Keratinocyte (primary cell): ENCODE results near the gene KARS1. TPM values are rescaled to one million over a fixed set of nuclear protein-coding genes. Genes with fewer than 3 reads are reported as not detected.
A peak's percentile ranks its signal among the peaks of the same experiment; 100 is the strongest.

ENCODE experiments used
- DNase-seq: peaks from one replicate; pipeline ENCODE4 v3.0.0-alpha.2; 2011; ENCODE audit warnings: low read depth, missing footprints, low spot score
- FAIRE-seq: peaks from 2 replicates; lab custom pipeline; 2011; peaks lifted over from hg19 to GRCh38; lab: Jason Lieb, UNC
- H2AFZ ChIP-seq: 2 replicates; pipeline ENCODE4 v1.6.0; 2012; ENCODE audit warnings: low read length, control low read depth, inconsistent platforms; ENCODE audit not compliant: control insufficient read depth
- H3K27ac ChIP-seq: 2 replicates; pipeline ENCODE4 v1.5.1; 2011; ENCODE audit warnings: low read length; ENCODE audit not compliant: control insufficient read depth, insufficient read depth
- H3K27me3 ChIP-seq: 3 replicates; pipeline ENCODE4 v1.6.0; 2011; ENCODE audit warnings: low read length; ENCODE audit not compliant: control insufficient read depth, insufficient read depth; ENCODE audit errors: extremely low read depth
- H3K36me3 ChIP-seq, 2 experiments: 2 replicates in 1 of 2; 3 replicates in 1 of 2; pipeline ENCODE4 v1.5.1; 2011; ENCODE audit warnings: low read length in 2 of 2, mild to moderate bottlenecking in 1 of 2; ENCODE audit not compliant: control insufficient read depth in 2 of 2, insufficient read depth in 2 of 2; ENCODE audit errors: extremely low read depth in 1 of 2
- H3K4me1 ChIP-seq: 3 replicates; pipeline ENCODE4 v1.5.1; 2011; ENCODE audit warnings: low read length; ENCODE audit not compliant: control insufficient read depth, insufficient read depth; ENCODE audit errors: extremely low read depth
- H3K4me2 ChIP-seq: 3 replicates; pipeline ENCODE4 v1.6.0; 2011; ENCODE audit warnings: low read depth, low read length; ENCODE audit not compliant: control insufficient read depth, insufficient read depth; ENCODE audit errors: extremely low read depth
- H3K4me3 ChIP-seq, 3 experiments: fragments of 200-600 bp in 1 of 3; sonication (generic) in 1 of 3; 2 replicates in 2 of 3; 3 replicates in 1 of 3; pipeline ENCODE4 v1.5.1; 2011 to 2016; ENCODE audit warnings: low read length in 3 of 3, mild to moderate bottlenecking in 3 of 3, control low read depth in 2 of 3, inconsistent platforms in 1 of 3, low read depth in 1 of 3, mixed read lengths in 1 of 3, mixed run types in 1 of 3, moderate library complexity in 1 of 3; ENCODE audit not compliant: control insufficient read depth in 2 of 3, insufficient read depth in 2 of 3; ENCODE audit errors: extremely low read depth in 1 of 3
- H3K79me2 ChIP-seq: 2 replicates; pipeline ENCODE4 v1.6.0; 2012; ENCODE audit warnings: low read length; ENCODE audit not compliant: control insufficient read depth, insufficient read depth
- H3K9ac ChIP-seq: 3 replicates; pipeline ENCODE4 v1.6.0; 2011; ENCODE audit warnings: low read length; ENCODE audit not compliant: control insufficient read depth, insufficient read depth; ENCODE audit errors: extremely low read depth
- H3K9me1 ChIP-seq: 3 replicates; pipeline ENCODE4 v1.6.0; 2011; ENCODE audit warnings: low read length; ENCODE audit not compliant: control insufficient read depth, insufficient read depth; ENCODE audit errors: extremely low read depth
- H3K9me3 ChIP-seq: 2 replicates; pipeline ENCODE4 v1.5.1; 2012; ENCODE audit warnings: low read depth, low read length; ENCODE audit not compliant: control insufficient read depth
- H4K20me1 ChIP-seq: 3 replicates; pipeline ENCODE4 v1.6.0; 2011; ENCODE audit warnings: low read length; ENCODE audit not compliant: control insufficient read depth, insufficient read depth; ENCODE audit errors: extremely low read depth
- EZH2 ChIP-seq: IDR thresholded peaks from one replicate; pipeline ENCODE4 v1.6.1; 2012; ENCODE audit warnings: inconsistent platforms, mild to moderate bottlenecking, low read length, moderate library complexity
- dilution Hi-C: fragments of 300-500 bp; cut with MboI; formaldehyde crosslinking; loops from one replicate; pipeline ENCODE4 v1.7.0; 2020; ENCODE audit warnings: low sequenced_read_pairs; ENCODE audit not compliant: extremely low pct_ligation_motif_present
- polyA plus RNA-seq, 5 experiments: library from polyadenylated mRNA; depleted of rRNA in 3 of 5; stranded (reverse) in 3 of 5; stranded (forward) in 1 of 5; unstranded in 1 of 5; fragments of >200 nt; gene quantifications; 1 replicate in 1 of 5; 2 replicates in 3 of 5; 3 replicates in 1 of 5; pipeline versions ENCODE4 v1.2.1 to v1.2.3, GENCODE V29; 2011 to 2012; ENCODE audit warnings: missing spikeins in 2 of 5, low read depth in 1 of 5, low replicate concordance in 1 of 5
- TF ChIP-seq, protein P1 (sequence below), 3 experiments: IDR thresholded peaks in 1 of 3; conservative IDR thresholded peaks in 1 of 3; optimal IDR thresholded peaks in 1 of 3; 2 replicates in 2 of 3; 3 replicates in 1 of 3; pipeline versions ENCODE3 to v1.5.1; 2011; ENCODE audit warnings: low read length in 3 of 3, mild to moderate bottlenecking in 3 of 3, moderate library complexity in 2 of 3, control low read depth in 1 of 3, inconsistent platforms in 1 of 3; ENCODE audit not compliant: insufficient read depth in 2 of 3; ENCODE audit errors: extremely low read depth in 1 of 3

The KARS1 gene
- polyA plus RNA-seq, 1 donor (not counting 4 experiments of a cell fraction or from before 2014, with no cell fraction given), result 206 TPM

DNA sequence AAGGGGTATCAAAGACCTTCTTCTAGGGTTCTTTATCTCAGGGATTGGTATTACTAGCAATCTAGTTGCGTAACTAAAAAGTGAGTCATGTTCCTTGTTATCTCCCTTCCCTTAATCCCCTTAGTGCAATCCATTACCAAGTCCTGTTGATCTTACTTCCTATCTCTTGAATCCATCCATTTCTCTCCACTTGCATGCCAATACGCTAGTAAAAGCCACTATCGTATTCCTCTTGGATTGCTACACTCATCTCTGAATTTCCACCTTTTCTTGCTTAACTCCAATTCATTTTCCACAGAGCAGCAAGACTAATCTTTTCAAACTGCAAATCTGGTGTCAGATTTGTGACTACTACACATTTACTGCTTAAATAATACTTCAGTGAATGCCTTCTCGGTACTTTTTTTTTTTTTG is 22.5 kb downstream of the KARS1 start:
- Histone ChIP-seq H2AFZ (no peak overlapping the region), H3K4me1 (peaks cover 7% of the 10 kb centered on the region), H4K20me1 (no peaks in the 10 kb centered on the region), H3K9me3 (no peaks in the 10 kb centered on the region), H3K4me3 (no peak overlapping the region), H3K27me3 (no peaks in the 10 kb centered on the region), H3K79me2 (peaks cover 12% of the 10 kb centered on the region), H3K9me1 (no peaks in the 10 kb centered on the region), H3K9ac (no peak overlapping the region), H3K36me3 (peaks cover 29 to 31% of the 10 kb centered on the region in 2 experiments), H3K27ac (no peak overlapping the region), H3K4me2 (no peak overlapping the region)
- TF ChIP-seq, protein P1, sequence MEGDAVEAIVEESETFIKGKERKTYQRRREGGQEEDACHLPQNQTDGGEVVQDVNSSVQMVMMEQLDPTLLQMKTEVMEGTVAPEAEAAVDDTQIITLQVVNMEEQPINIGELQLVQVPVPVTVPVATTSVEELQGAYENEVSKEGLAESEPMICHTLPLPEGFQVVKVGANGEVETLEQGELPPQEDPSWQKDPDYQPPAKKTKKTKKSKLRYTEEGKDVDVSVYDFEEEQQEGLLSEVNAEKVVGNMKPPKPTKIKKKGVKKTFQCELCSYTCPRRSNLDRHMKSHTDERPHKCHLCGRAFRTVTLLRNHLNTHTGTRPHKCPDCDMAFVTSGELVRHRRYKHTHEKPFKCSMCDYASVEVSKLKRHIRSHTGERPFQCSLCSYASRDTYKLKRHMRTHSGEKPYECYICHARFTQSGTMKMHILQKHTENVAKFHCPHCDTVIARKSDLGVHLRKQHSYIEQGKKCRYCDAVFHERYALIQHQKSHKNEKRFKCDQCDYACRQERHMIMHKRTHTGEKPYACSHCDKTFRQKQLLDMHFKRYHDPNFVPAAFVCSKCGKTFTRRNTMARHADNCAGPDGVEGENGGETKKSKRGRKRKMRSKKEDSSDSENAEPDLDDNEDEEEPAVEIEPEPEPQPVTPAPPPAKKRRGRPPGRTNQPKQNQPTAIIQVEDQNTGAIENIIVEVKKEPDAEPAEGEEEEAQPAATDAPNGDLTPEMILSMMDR (optimal IDR thresholded peaks at IDR 0.05 in 1 of 3, IDR thresholded peaks at IDR 0.05 in 1 of 3, conservative IDR thresholded peaks at IDR 0.05 in 1 of 3; ENCODE audit: extremely low read depth in 1 of 3, insufficient read depth in 2 of 3, low read length in 3 of 3), result no peak
- TF ChIP-seq EZH2, result no peak
- FAIRE-seq, result no peak
- dilution Hi-C loops, result no loop called here
- no peak for DNase-seq

DNA sequence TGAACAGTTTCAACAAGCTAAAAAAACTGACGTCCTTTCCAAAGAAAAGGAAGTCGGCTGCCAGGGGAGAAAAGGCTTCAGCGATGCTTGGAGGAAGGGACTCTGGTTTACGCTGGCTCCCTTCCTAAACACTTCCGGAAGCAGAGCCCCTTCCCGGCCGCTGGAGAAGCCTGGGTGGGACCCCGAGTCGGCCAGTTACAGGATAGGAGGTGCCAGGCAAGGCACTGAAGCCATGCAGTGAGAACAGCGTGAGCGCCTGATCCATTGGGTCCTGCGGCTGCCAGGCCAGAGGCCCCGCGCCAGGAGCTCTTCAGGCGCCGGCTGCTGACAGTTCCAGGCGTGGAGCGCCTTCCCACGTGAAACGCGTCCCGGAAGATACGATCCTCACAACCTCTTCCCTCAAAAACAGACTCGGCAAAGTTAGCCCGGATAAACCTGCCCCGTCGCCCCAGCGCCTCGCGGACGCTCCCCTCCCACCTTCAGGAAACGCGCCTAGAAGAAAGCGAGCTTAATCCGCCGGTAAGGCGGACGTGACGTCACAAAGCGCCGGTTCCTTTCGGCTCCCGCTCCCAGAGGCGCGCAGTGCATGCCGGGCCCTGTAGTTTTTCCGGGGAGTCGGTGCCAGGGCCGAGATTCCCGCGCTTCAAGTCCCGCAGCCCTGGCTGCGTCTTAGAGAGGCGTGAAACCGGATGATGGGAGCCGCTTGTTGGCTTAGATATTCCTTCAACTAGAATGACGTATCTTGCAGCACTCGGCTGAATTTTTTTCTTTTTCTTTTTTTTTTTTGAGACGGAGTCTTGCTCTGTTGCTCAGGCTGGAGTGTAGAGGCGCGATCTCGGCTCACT is 24.5 kb downstream of the KARS1 start, which contains the start of gene ADAT1:
Gene ADAT1 (minus strand): TSS at position 521 of the 845 bp plus-strand sequence. CDS start 2,482 bp downstream, outside the sequence.
- peak within 1 kb of the TSS; percentile 52 to 82 (median 73) for H3K4me3 ChIP-seq
- H3K9me3 ChIP-seq, result no peaks in the 10 kb centered on the region
- H3K36me3 ChIP-seq, result peaks cover 22 to 29% of the 10 kb centered on the region in 2 experiments
- peak within 1 kb of the TSS; percentile 83 for H3K4me2 ChIP-seq
- peaks cover 7% of the 10 kb centered on the region for H3K4me1 ChIP-seq
- dilution Hi-C loops, result no loop called here
- H3K27me3 ChIP-seq, result no peaks in the 10 kb centered on the region
- H4K20me1 ChIP-seq, result no peaks in the 10 kb centered on the region
- peak within 1 kb of the TSS; percentile 91 for H2AFZ ChIP-seq
- FAIRE-seq, result no peak
- DNase-seq, result peak; percentile 77
- peaks cover 12% of the 10 kb centered on the region for H3K79me2 ChIP-seq
- TF ChIP-seq, protein P1 (optimal IDR thresholded peaks at IDR 0.05 in 1 of 3, IDR thresholded peaks at IDR 0.05 in 1 of 3, conservative IDR thresholded peaks at IDR 0.05 in 1 of 3; ENCODE audit: extremely low read depth in 1 of 3, insufficient read depth in 2 of 3, low read length in 3 of 3), result no peak
- TF ChIP-seq EZH2, result no peak
- peak within 1 kb of the TSS; percentile 91 for H3K9ac ChIP-seq
- H3K27ac ChIP-seq, result peak within 1 kb of the TSS; percentile 85
- H3K9me1 ChIP-seq, result no peaks in the 10 kb centered on the region
